Measurements from ENCODE around the gene DNAH6.

DNAH6 gene

GRCh38 chr2:84687498-84688149 lies 171.3 kb downstream of the DNAH6 start:
- DNase-seq (ENCODE audit: low read depth, low spot score) = no peak

- DNase-seq (ENCODE audit: low read depth, low spot score) = no peak
These were observed 173.9 kb downstream of the DNAH6 start for GRCh38 chr2:84690225-84690624.

GRCh38 chr2:84694088-84694622 lies 177.9 kb downstream of the DNAH6 start:
- DNase-seq (ENCODE audit: low read depth, low spot score) = no peak

GRCh38 chr2:84697895-84698294 lies 181.6 kb downstream of the DNAH6 start:
- DNase-seq (ENCODE audit: low read depth, low spot score) = no peak

- DNase-seq (ENCODE audit: low read depth, low spot score) = no peak
These were observed 183.7 kb downstream of the DNAH6 start for GRCh38 chr2:84700006-84700405.

DNA sequence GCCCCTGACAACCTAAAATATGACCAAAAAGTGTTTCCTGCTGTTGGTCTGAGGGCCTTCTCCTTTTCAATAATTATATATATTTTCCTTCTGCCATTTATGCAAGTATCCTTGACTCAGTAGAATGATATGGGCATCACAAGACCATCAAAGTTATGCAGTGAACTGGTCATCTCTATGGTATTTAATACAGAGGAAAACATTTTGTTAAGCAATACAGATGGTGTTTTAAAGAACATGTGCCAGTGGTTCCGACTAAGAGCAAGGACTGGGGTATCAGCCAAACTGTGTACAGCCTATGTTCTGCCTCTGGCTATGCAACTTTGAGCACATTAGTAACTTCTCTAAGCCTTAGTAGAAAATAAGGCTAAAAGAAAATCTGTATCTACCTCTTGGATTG lies 185.6 kb downstream of the DNAH6 start:
- DNase-seq (ENCODE audit: low read depth, low spot score) = no peak

GRCh38 chr2:84702941-84703340 lies 186.6 kb downstream of the DNAH6 start:
- no peak for DNase-seq (ENCODE audit: low read depth, low spot score)

DNA sequence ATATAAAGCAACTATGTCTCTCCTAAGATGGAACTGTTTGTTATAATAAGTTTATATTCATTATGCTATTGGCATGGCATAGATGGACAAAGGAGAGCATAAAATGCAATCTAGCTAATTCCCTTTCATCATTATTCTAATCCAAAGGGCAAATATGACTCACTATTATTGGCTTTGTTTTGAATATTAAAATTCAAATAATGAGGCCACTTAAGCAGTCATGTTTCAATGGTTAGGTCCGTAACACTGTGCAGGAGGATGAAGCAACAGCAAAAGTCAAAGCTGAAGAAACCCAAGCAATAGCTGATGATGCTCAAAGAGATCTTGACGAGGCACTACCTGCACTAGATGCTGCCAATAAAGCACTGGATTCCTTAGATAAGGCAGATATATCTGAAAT lies 187.5 kb downstream of the DNAH6 start:
- DNase-seq (ENCODE audit: low read depth, low spot score) = no peak

DNA sequence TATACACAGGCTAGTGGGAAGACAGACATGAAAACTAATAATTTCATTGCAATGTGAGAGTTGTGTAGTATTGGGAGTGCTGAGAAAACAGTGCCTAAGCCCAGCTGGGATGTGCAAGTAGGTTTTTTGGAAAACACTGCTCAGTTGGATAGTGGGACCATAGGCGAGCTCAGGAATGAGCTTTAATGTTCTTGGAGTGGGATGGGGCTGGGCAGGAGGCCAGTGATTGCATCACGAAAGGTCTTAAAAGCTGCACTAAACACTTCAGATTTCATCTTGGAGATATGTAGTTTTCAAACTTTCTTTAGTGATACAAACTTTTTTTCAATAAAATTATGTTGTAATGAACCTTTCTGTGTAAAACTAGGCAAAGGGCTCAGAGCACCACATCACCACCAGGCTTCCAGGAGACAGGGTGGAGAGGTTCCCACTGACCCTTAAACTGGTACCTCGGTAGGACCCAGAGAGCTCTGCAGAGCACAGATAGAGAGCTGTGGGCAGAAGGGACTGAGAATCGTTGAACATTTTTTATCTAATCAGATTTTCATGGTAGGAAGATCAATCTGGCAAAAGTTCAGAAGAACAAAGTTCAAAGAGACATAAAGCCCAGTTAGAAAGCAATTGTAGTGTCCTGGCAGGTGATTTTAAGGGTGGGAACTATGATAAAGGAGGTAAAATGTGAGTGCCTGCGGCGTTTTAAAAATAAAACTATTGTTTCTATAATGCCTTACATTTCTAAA lies 188.4 kb downstream of the DNAH6 start:
- DNase-seq (ENCODE audit: low read depth, low spot score) = no peak

GRCh38 chr2:84705858-84706257 lies 189.6 kb downstream of the DNAH6 start:
- no peak for DNase-seq (ENCODE audit: low read depth, low spot score)

- no peak for DNase-seq (ENCODE audit: low read depth, low spot score)
These were observed 192.1 kb downstream of the DNAH6 start for GRCh38 chr2:84708442-84708841.

DNA sequence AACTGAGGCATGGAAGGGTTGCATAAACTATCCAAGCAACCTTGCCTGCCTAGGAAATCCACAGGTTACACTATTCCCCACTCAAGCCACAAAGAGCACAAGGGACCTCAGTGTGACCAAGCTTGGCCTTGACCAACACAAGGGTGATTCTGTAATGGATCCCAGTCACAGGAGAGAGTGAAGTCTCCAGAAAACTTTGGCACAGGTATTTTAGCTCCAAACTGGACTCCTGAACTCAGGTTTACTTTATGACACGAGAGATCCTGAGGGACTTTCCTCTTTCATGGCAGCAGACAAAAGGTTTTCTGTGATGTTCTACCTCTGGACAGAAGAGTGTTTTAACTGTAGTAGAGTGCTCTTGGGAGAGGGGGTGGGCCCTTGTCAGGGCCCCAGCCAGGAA lies 195.4 kb downstream of the DNAH6 start:
- DNase-seq (ENCODE audit: low read depth, low spot score) = no peak

- DNase-seq (ENCODE audit: low read depth, low spot score) = no peak
These were observed 197.1 kb downstream of the DNAH6 start for GRCh38 chr2:84713441-84713840.

DNA sequence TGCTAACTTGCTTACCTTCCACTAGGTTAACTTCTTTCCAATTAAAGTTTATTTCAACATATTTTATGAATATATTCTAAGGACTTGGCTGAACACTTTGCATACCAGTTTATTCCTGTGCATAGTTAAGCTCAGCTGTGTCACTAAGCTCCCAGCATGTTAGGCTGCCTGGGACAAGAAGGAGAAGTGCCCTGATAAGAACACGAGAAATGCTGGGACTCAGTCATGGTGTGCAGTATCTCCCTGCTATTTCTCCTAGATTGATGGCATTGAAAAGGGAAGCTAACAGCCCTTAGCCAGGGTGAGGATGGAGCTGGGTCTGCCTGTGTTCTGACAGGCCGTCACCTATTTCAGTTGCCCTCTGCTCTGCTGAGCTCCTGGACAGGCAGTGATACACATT lies 200.3 kb downstream of the DNAH6 start:
- no peak for DNase-seq (ENCODE audit: low read depth, low spot score)

- no peak for DNase-seq (ENCODE audit: low read depth, low spot score)
These were observed 201.0 kb downstream of the DNAH6 start for GRCh38 chr2:84717302-84717701.

GRCh38 chr2:84719434-84719833 lies 203.1 kb downstream of the DNAH6 start:
- DNase-seq (ENCODE audit: low read depth, low spot score) = no peak

DNA sequence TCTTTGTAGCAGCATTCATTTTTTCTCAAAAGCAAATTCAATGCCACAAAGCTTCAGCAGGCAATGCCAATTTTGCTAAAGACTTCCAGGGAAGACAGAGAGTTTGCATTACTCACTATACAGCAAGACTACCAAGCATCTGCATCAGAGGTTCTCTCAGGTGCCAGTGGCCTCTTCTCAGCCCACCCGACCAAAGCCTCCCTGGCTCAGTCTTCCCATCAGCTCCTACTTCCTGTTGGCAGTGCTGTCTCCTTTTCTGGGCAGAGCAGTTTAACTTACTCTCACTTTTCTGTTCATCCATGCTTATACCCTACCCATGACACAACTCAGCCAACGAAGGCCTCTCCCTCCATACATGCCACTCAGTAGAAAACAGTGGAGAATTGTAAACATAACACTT lies 207.5 kb downstream of the DNAH6 start:
- no peak for DNase-seq (ENCODE audit: low read depth, low spot score)

- DNase-seq (ENCODE audit: low read depth, low spot score) = no peak
These were observed 209.4 kb downstream of the DNAH6 start for GRCh38 chr2:84725717-84726116.

- no peak for DNase-seq (ENCODE audit: low read depth, low spot score)
These were observed 211.0 kb downstream of the DNAH6 start for GRCh38 chr2:84727315-84727714.

- DNase-seq (ENCODE audit: low read depth, low spot score) = no peak
These were observed 212.9 kb downstream of the DNAH6 start for GRCh38 chr2:84729224-84729623.

DNA sequence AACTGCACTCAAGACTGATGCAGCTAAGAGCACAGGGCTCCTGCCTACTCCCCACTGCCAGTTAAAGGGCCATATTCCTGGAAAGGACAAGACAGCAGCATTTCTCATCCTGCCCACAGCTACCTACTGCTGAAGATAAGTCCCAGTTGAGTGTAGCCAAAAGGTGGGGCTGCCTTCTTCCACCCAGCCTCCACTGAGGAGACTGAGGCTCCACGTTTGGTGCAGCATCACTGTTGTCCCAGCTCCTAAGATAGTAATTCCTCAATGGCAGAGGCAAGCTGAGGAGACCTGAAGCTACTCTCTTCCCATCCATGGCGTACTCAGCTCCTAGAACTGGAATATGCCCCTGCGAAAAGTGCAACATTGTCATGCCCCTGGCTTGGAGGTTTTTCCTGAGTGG lies 214.9 kb downstream of the DNAH6 start:
- no peak for DNase-seq (ENCODE audit: low read depth, low spot score)

GRCh38 chr2:84732897-84733778 lies 216.8 kb downstream of the DNAH6 start:
- DNase-seq (ENCODE audit: low read depth, low spot score) = no peak
